Dermis microvascular lymphatic vessel endothelial cell (primary cell): ENCODE data around the gene NKTR. TPM values are rescaled to one million over a fixed set of nuclear protein-coding genes. Genes with fewer than 3 reads are reported as not detected.

Source experiments
- DNase-seq, 2 donors: peaks; one replicate each; pipeline versions ENCODE4 v3.0.0 to v3.0.0-alpha.2; 2010; ENCODE audit warnings: low read depth in 2 of 2
- total RNA-seq: library from RNA; depleted of rRNA; stranded (reverse); fragments of >200 nt; gene quantifications from 2 replicates; pipeline ENCODE4 v1.2.1, GENCODE V29; 2014

Gene NKTR
- total RNA-seq, 1 donor from 2014 or later = 36.3 TPM

DNA sequence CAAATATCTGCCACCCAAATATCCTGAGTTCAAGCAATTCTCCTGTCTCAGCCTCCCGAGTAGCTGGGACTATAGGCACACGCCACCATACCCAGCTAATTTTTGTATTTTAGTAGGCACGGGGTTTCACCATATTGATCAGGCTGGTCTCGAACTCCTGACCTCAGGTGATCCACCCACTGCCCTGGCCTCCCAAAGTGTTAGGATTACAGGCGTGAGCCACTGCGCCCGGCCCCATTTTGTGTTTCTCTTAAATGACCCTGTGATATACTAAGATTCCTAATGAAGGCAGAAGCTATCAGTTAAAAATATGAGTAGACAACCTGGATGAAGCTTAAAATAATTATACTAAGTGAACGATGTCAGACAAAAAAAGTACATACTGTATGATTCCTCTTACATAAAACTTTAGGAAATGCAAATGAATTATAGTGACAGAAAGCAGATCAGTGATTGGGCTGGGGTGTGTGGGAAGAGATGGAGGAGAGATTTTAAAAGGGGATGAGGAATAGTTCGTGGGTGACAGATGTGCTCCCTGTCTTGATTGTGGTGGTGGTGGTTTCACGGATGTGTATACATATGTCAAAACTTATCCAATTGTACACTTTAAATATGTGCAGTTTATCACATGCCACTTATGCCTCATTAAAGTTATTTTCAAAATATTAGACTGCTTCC, 81.0 kb downstream of the NKTR start:
- DNase-seq = no peak

DNA sequence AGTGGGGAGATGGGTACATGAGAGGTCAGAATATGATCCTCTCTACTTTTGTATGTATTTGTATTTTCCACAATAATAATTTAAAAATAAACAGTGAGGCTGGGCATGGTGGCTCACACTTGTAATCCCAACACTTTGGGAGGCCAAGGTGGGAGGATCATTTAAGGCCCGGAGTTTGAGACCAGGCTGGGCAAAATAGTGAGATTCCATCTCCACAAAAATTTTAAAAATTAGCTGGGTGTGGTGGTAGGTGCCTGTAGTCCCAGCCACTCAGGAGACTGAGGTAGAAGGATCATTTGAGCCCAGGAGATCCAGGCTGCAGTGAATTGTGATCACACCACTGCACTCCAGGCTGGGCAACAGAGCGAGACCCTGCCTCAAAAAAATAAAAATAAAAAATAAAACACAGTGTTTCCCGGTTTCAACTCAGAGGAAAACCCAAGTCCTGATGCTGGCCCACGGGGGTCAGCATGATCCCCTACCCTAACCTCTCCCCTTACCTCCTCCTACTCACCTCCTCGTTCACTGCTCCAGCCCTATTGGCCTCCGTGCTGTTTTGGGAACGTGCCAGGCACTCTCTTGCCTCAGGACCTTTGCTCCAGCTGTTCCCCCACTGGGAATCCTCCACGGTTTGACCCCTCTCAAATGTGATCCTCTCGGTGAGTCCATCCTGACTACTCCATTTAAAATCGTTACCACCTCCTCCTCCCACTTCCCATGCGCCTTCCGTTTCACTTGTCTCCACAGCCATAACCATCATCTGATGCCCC, 82.0 kb downstream of the NKTR start:
- no peak for DNase-seq

- peak; percentile 84 to 87 for DNase-seq
Observed at GRCh38 chr3:42683875-42684598, 83.6 kb downstream of the NKTR start.

GRCh38 chr3:42684632-42685362, 84.3 kb downstream of the NKTR start:
- no peak for DNase-seq

- DNase-seq = no peak
Observed at GRCh38 chr3:42685363-42685881, 84.9 kb downstream of the NKTR start, which contains the start of gene KLHL40. Gene KLHL40, plus strand, starts transcription at chr3:42685537. Its CDS starts 82 bp downstream, at chr3:42685619.

DNA sequence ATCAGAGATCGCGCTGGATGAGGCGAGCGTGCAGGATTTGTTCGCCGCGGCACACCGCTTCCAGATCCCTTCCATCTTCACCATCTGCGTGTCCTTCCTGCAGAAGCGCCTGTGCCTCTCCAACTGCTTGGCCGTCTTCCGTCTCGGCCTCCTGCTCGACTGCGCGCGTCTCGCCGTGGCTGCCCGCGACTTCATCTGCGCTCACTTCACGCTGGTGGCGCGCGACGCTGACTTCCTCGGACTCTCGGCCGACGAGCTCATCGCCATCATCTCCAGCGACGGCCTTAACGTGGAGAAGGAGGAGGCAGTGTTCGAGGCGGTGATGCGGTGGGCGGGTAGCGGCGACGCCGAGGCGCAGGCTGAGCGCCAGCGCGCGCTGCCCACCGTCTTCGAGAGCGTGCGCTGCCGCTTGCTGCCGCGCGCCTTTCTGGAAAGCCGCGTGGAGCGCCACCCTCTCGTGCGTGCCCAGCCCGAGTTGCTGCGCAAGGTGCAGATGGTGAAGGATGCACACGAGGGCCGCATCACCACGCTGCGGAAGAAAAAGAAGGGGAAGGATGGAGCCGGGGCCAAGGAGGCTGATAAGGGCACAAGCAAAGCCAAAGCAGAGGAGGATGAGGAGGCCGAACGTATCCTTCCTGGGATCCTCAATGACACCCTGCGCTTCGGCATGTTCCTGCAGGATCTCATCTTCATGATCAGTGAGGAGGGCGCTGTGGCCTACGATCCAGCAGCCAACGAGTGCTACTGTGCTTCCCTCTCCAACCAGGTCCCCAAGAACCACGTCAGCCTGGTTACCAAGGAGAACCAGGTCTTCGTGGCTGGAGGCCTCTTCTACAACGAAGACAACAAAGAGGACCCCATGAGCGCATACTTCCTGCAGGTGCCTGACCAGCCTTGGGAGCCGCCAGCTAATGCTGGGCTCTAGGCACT, 85.7 kb downstream of the NKTR start:
- DNase-seq = no peak

DNA sequence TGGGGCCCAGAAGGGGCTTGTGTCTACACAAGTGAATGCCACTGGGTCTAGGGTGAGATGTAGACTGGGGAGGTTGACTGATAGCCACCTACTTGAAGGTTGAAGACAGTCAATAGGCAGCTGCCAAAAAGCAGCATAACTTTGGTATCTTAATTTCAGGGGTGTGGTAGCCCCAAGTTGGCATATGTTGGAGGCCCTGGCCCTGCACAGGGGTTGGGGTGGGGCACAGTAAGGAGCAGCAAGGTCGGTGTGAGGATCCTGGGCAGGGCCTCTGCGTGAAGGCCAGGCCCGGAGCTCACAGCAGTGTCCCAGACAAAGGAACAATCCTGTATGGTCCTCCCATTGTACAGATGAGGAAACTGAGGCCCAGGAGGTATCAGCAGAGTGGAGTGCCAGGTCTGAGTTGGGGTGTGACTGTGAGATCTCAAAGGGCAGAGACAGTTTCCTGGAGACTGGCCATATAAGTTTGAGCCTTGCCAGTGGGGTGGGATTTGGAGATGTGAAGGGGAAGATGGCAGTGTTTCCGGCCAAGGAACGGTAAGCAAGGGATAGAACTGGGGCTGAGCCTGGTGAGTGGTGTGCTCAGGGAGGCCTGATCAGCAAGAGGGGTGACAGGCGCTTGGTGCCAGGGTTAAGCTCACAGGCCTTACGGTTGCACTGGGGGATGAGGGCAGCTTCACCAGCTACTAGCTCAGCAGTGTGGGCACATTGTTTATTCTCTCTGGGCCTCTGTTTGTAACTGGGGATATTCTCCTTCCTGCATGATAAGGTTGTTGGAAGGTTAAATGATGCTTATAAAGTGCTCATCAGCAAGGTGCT, 86.6 kb downstream of the NKTR start:
- DNase-seq = no peak

DNA sequence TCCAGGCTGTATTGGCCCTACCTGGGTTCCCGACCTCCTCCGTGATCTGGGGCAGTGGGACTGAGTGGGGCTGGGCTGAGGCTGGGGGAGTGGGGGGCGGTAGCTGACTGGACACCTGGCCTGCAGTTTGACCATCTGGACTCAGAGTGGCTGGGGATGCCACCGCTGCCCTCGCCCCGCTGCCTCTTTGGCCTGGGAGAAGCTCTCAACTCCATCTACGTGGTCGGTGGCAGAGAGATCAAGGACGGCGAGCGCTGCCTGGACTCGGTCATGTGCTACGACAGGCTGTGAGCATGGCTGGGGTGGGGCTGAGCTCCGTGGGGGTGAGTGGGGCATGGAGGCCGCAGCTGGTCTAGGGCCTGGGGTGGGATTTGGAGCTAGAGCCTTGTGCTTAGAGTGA, 87.5 kb downstream of the NKTR start:
- DNase-seq = no peak

- no peak for DNase-seq
Observed at GRCh38 chr3:42688487-42689420, 88.3 kb downstream of the NKTR start.

GRCh38 chr3:42689421-42690014, 89.0 kb downstream of the NKTR start:
- no peak for DNase-seq

GRCh38 chr3:42690191-42690590, 89.7 kb downstream of the NKTR start:
- DNase-seq = no peak

DNA sequence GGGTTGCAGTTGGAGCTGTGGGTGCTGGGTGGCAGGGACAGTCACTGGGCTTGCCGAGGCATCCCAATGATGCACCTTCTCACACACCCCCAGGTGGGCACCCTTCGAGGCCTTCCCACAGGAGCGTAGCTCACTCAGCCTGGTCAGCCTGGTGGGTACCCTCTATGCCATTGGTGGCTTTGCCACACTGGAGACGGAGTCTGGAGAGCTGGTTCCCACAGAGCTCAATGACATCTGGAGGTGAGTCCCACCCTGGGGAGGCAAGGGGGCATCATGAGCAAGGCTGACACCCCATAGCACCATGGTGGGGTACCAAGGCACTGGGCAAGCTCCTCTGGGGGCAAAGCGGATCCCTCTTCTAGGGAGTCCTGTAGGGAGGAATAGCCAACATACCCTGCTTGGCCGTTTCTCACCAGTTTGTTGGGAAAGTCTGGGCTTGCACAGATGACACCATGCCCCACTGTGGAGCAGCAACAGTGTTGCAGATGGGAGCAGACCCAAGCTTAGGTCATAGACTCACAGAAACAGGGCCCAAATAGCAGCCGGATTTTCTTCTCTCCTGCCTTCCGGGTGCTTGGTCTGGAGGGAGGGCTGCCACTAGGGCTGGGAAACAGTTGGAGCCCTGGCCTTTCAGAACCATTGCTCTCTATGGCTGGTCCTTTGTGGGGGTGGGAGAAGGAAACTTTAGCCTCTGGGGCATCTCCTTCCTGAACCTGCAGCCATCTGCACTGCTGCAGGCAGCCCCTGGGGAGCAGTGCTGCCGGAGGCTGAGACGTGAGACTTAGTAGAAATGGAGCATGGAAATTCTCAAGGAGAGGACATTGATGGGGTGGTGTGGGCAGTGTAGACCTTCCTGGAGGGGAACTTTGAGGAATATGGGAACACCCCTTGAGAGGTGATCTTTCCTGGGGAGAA, 90.5 kb downstream of the NKTR start:
- DNase-seq = no peak

- no peak for DNase-seq
Observed at GRCh38 chr3:42691816-42692666, 91.6 kb downstream of the NKTR start.

DNA sequence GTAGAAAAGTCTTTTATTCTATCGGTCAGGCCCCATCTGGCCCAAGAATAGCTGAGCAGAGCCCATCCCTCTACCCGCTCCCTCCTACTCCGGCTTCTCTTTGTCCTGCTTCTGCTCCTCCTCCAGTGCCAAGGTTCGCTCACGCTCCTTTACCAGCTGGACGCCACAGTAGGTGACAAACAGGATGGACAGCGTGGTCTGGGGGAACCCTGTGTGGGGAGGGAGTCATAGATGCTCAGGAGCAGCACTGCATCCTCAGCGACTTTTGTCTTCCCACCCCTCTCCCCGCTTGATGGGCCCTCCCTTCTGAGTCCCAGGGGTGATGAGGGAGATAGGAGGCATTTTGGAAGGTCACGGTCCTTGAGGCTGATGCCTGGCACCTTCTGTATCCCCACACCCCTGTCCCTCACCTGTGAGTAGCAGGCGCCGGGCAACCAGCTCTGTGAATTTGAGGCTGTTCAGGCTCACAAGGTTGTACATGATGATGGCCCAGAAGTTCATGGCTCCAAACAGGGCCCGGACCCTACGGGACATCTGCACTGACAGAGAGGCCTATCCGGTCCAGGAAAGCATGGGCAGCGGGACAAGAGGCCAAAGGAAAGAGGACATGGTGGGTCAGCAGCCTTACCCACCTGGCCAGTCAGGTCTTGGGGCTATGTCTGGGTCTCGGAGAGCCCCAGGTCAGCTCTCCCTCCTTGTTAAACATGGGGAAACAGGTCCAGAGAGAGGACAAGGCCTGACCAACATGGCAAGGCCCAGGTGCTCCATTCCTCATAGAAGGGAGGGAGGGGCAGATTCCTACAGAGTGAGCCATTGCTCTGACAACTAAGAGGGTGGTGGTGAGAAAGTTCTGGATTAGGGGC, 92.4 kb downstream of the NKTR start:
- no peak for DNase-seq

GRCh38 chr3:42693530-42693930, 93.0 kb downstream of the NKTR start:
- DNase-seq = no peak
